Measurements from ENCODE around the gene VSTM1.

VSTM1 gene

GRCh38 chr19:54010474-54010873 is 53.2 kb downstream of the VSTM1 start:
- no peak for DNase-seq (ENCODE audit: low read depth)

- no peak for DNase-seq (ENCODE audit: low read depth)
Observed at GRCh38 chr19:54009440-54009839, 54.3 kb downstream of the VSTM1 start.

DNA sequence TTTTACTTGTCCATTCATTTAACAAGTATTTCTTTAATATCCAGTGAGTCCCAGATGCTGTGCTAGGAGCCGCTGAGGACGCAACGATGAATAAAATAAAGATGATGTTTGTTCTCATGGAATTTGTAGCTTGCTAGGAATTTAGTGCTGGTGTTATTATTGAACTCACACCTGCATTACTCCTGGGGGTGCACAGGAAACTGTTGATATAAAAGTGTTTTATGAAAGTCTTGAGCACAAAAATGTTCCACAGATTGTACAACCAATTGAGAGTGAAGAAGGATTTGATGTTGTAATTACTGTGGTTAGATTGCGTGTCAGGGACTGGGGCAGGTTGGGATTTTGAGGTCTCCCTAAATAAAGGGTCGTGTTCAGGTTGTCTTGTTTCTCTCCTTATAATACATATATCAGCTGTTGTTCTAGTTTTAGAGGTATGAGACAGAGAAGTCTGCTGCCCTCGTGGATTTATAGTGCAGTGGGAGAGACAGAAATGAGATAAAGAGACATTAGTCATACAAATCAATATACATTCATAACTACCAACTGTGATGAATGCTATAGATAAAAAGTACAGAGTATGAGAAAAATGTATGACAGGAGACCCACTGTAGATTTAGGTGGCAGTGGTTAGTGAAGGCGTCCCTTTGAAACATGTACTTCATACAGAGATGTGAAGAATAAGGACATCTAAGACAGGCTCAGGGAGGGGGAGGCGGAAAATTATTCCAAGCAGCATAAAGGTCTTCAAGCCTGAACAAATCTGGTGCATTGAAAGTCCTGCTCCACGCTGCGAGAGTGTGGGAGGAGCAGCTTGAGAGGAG is 61.0 kb downstream of the VSTM1 start:
- DNase-seq (ENCODE audit: low read depth), result no peak

DNA sequence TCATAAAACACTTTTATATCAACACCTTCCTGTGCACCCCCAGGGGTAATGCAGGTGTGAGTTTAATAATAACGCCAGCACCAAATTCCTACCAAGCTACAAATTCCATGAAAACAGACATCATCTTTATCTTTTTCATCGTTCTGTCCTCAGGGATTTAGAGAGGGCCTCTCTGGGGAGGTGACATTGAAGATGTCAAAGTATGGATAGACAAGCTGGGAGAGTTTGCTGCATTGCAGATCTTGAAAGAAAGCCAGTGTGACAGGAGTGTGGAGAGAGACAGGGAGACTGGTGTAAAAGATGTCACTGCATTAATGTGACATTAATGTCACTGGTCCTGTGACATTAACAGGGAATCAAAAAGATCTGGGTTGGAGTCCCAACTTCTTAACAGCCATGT is 62.2 kb downstream of the VSTM1 start:
- DNase-seq (ENCODE audit: low read depth), result no peak

DNA sequence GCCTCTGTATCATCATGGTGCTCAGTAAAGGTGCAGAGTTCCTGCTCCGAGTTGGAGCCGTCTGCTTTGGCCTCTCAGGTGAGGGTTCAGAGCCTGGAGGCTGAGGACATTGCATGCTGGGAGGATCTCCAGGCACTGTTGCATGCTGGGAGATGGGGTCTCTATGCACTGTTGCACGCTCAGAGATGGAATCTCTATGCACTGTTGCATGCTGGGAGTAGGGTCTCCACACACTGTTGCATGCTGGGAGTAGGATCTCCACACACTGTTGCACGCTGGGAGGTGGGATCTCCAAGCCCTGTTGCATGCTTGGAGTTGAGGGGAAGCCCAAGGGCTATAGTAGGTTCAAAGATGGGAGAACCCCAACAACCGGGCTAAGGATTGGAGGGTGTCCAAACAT is 64.0 kb downstream of the VSTM1 start:
- DNase-seq (ENCODE audit: low read depth), result no peak

DNA sequence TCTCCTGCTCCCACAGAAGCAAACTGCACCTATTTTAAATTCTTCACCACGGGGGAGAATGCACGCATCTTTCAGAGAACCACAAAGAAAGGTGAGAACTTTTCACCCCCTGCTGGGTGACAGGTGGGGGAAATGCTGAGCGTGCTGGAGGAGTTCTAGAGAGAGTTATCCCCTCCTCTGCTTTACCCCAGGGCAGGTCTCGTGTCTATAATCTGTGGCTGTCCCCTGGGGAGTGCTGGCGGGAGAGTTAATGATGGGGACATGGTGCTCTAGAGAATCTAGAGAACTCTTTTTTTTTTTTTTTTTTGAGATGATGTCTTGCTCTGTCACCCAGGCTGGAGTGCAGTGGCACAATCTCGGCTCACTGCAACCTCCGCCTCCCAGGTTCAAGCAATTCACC is 65.5 kb downstream of the VSTM1 start:
- no peak for DNase-seq (ENCODE audit: low read depth)

DNA sequence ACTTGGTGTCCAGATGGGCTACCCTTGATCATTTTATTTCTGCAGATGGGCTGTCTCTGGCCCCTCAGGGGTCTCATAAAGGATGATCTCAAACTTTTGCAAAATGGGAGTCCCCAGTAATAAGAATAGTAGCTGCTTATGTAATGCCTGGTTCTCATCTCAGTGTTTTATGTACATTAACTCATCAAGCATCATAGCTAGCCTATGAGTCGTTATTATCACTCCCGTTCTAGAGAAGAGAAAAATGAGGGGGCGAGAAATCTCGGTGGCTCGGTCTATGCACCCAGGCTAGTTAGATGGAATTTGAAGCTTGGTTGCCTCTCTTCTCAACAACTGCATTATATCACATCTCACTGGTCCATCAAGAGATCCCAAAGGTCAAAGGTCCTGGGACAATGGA is 68.9 kb downstream of the VSTM1 start:
- DNase-seq (ENCODE audit: low read depth), result no peak

GRCh38 chr19:53993448-53993847 is 70.2 kb downstream of the VSTM1 start:
- DNase-seq (ENCODE audit: low read depth), result no peak

- no peak for DNase-seq (ENCODE audit: low read depth)
Observed at GRCh38 chr19:53992815-53993214, 70.9 kb downstream of the VSTM1 start.

- DNase-seq (ENCODE audit: low read depth), result no peak
Observed at GRCh38 chr19:53992211-53992610, 71.5 kb downstream of the VSTM1 start.

GRCh38 chr19:53991224-53992113 is 72.2 kb downstream of the VSTM1 start, which contains the start of gene CACNG6:
CACNG6 (plus strand) TSS chr19:53991637; CDS start chr19:53992878, 1,241 bp downstream.
- no peak for DNase-seq (ENCODE audit: low read depth)

All from T-helper 22 cell (primary cell).